ENCODE data around the gene DHX9. TPM values are rescaled to one million over a fixed set of nuclear protein-coding genes. Genes with fewer than 3 reads are reported as not detected.
"Not testable (repeated sequence)": the region's sequence is repeated elsewhere in the genome, so short reads cannot be mapped to it uniquely, and the experiment has no call there.

The DHX9 gene
- polyA plus RNA-seq, 1 experiment, result 191 TPM

- no peak for TF ChIP-seq CTCF (IDR thresholded peaks at IDR 0.05; ENCODE audit: low read depth, low read length)
- ChIA-PET POLR2A (interaction anchor here (0.6 kb wide), 1 partner anchor 527 kb away, joined by 10 read pairs; the partner anchor contains the start of gene NMNAT2), CTCF (no interaction called here)
- Histone ChIP-seq H3K27me3 (ENCODE audit: control insufficient read depth, insufficient read depth, low read length) (no peaks in the 10 kb centered on the region), H3K9me3 (ENCODE audit: control insufficient read depth, insufficient read depth, low read length) (no peaks in the 10 kb centered on the region), H3K4me3 (ENCODE audit: low read depth, low read length) (no peak overlapping the region), H3K27ac (ENCODE audit: low read depth, low read length) (no peak overlapping the region)
- no peak for DNase-seq (ENCODE audit: low read depth, low spot score)
Observed at GRCh38 chr1:182890927-182891610, 51.9 kb downstream of the DHX9 start.

GRCh38 chr1:182897696-182898095 is 58.5 kb downstream of the DHX9 start:
- TF ChIP-seq CTCF (IDR thresholded peaks at IDR 0.05; ENCODE audit: low read depth, low read length), result no peak
- H3K27ac ChIP-seq (ENCODE audit: low read depth, low read length), result no peak overlapping the region
- no peak overlapping the region for H3K4me3 ChIP-seq (ENCODE audit: low read depth, low read length)
- ChIA-PET CTCF (no interaction called here), POLR2A (no interaction called here)
- DNase-seq (ENCODE audit: low read depth, low spot score), result no peak
- no peaks in the 10 kb centered on the region for H3K27me3 ChIP-seq (ENCODE audit: control insufficient read depth, insufficient read depth, low read length)
- H3K9me3 ChIP-seq (ENCODE audit: control insufficient read depth, insufficient read depth, low read length), result no peaks in the 10 kb centered on the region

- DNase-seq (ENCODE audit: low read depth, low spot score); H3K9me3 ChIP-seq (ENCODE audit: control insufficient read depth, insufficient read depth, low read length); H3K4me3 ChIP-seq (ENCODE audit: low read depth, low read length); H3K27me3 ChIP-seq (ENCODE audit: control insufficient read depth, insufficient read depth, low read length); H3K27ac ChIP-seq (ENCODE audit: low read depth, low read length); CTCF ChIA-PET: not testable (repeated sequence)
- POLR2A ChIA-PET, result interaction anchor here (0.6 kb wide), 1 partner anchor 22 kb away, joined by 3 read pairs; no protein-coding TSS in a partner anchor
Observed at GRCh38 chr1:182901946-182902345, 62.8 kb downstream of the DHX9 start.

- Histone ChIP-seq H3K4me3 (ENCODE audit: low read depth, low read length) (no peak overlapping the region), H3K9me3 (ENCODE audit: control insufficient read depth, insufficient read depth, low read length) (no peaks in the 10 kb centered on the region), H3K27me3 (ENCODE audit: control insufficient read depth, insufficient read depth, low read length) (no peaks in the 10 kb centered on the region), H3K27ac (ENCODE audit: low read depth, low read length) (no peak overlapping the region)
- TF ChIP-seq CTCF (IDR thresholded peaks at IDR 0.05; ENCODE audit: low read depth, low read length), result no peak
- ChIA-PET CTCF (no interaction called here), POLR2A (no interaction called here)
- DNase-seq (ENCODE audit: low read depth, low spot score), result no peak
Observed at GRCh38 chr1:182905321-182905720, 66.2 kb downstream of the DHX9 start.

GRCh38 chr1:182909578-182909977 is 70.4 kb downstream of the DHX9 start:
- no peak for TF ChIP-seq CTCF (IDR thresholded peaks at IDR 0.05; ENCODE audit: low read depth, low read length)
- H3K9me3 ChIP-seq (ENCODE audit: control insufficient read depth, insufficient read depth, low read length), result peaks cover 3% of the 10 kb centered on the region; the same call in 1 of the 2 replicates
- H3K27ac ChIP-seq (ENCODE audit: low read depth, low read length), result no peak overlapping the region
- no peak for DNase-seq (ENCODE audit: low read depth, low spot score)
- no peaks in the 10 kb centered on the region for H3K27me3 ChIP-seq (ENCODE audit: control insufficient read depth, insufficient read depth, low read length)
- POLR2A ChIA-PET, result no interaction called here
- CTCF ChIA-PET, result no interaction called here
- no peak overlapping the region for H3K4me3 ChIP-seq (ENCODE audit: low read depth, low read length)
